Subcutaneous abdominal adipose tissue (tissue), 5 donors: ENCODE data around the gene ZNF831.

Experiments
- H3K27ac ChIP-seq: one replicate; pipeline ENCODE4 v1.7.0; 2013; ENCODE audit warnings: low read depth, mild to moderate bottlenecking, inconsistent platforms, low read length, moderate library complexity
- H3K27me3 ChIP-seq, 5 donors: one replicate each; pipeline ENCODE4 v1.7.0; 2013; ENCODE audit warnings: low read length in 5 of 5, inconsistent platforms in 1 of 5; ENCODE audit not compliant: control insufficient read depth in 5 of 5, insufficient read depth in 4 of 5
- H3K36me3 ChIP-seq, 5 donors: one replicate each; pipeline ENCODE4 v1.7.0; 2013; ENCODE audit warnings: low read length in 5 of 5; ENCODE audit not compliant: control insufficient read depth in 5 of 5, insufficient read depth in 5 of 5
- H3K4me1 ChIP-seq, 5 donors: one replicate each; pipeline ENCODE4 v1.7.0; 2013; ENCODE audit warnings: low read length in 5 of 5, mild to moderate bottlenecking in 3 of 5, moderate library complexity in 1 of 5; ENCODE audit not compliant: control insufficient read depth in 5 of 5, insufficient read depth in 5 of 5
- H3K4me3 ChIP-seq, 5 donors: one replicate each; pipeline ENCODE4 v1.7.0; 2013; ENCODE audit warnings: low read length in 5 of 5, low read depth in 1 of 5
- H3K9ac ChIP-seq, 5 donors: one replicate each; pipeline ENCODE4 v1.7.0; 2013; ENCODE audit warnings: low read length in 5 of 5, mild to moderate bottlenecking in 4 of 5, moderate library complexity in 3 of 5
- H3K9me3 ChIP-seq, 5 donors: one replicate each; pipeline ENCODE4 v1.7.0; 2013; ENCODE audit warnings: low read length in 5 of 5; ENCODE audit not compliant: control insufficient read depth in 5 of 5
- donor health status: healthy.
- donor health status: healthy.
- donor health status: healthy.
- donor health status: healthy.
- donor health status: healthy.

ZNF831 gene

GRCh38 chr20:59157064-59157463, 6.6 kb upstream of the ZNF831 start:
- Histone ChIP-seq H3K27ac (no peak overlapping the region), H3K9me3 (no peaks in the 10 kb centered on the region), H3K4me3 (no peak overlapping the region), H3K36me3 (no peaks in the 10 kb centered on the region), H3K27me3 (peaks cover 0 to 11% (median 6%) of the 10 kb centered on the region in 5 donors), H3K4me1 (peaks cover 0 to 32% (median 26%) of the 10 kb centered on the region in 5 donors), H3K9ac (no peak overlapping the region)

GRCh38 chr20:59157531-59157930, 6.1 kb upstream of the ZNF831 start:
- Histone ChIP-seq H3K27ac (no peak overlapping the region), H3K27me3 (peaks cover 0 to 11% (median 6%) of the 10 kb centered on the region in 5 donors), H3K9me3 (no peaks in the 10 kb centered on the region), H3K9ac (no peak overlapping the region), H3K4me3 (no peak overlapping the region), H3K4me1 (peaks cover 0 to 30% (median 24%) of the 10 kb centered on the region in 5 donors), H3K36me3 (no peaks in the 10 kb centered on the region)

- Histone ChIP-seq H3K9me3 (no peaks in the 10 kb centered on the region), H3K36me3 (no peaks in the 10 kb centered on the region), H3K4me3 (peak overlapping the region in 3 of 5 donors; percentile 6 to 29 (median 19)), H3K9ac (no peak overlapping the region), H3K4me1 (peaks cover 0 to 24% (median 19%) of the 10 kb centered on the region in 5 donors), H3K27ac (no peak overlapping the region), H3K27me3 (peaks cover 0 to 11% (median 6%) of the 10 kb centered on the region in 5 donors)
Measured at GRCh38 chr20:59157961-59158541, 5.6 kb upstream of the ZNF831 start.

- Histone ChIP-seq H3K4me3 (no peak overlapping the region), H3K9me3 (no peaks in the 10 kb centered on the region), H3K4me1 (peaks cover 0 to 19% (median 13%) of the 10 kb centered on the region in 5 donors)
Measured at GRCh38 chr20:59158673-59159072, 4.9 kb upstream of the ZNF831 start.

GRCh38 chr20:59159091-59159490, 4.5 kb upstream of the ZNF831 start:
- Histone ChIP-seq H3K27me3 (peaks cover 0 to 11% (median 6%) of the 10 kb centered on the region in 5 donors), H3K27ac (no peak overlapping the region), H3K9me3 (no peaks in the 10 kb centered on the region), H3K36me3 (no peaks in the 10 kb centered on the region), H3K9ac (no peak overlapping the region), H3K4me1 (peaks cover 0 to 15% (median 10%) of the 10 kb centered on the region in 5 donors), H3K4me3 (no peak overlapping the region)

More at GRCh38 chr20:59158673-59159072, 4.9 kb upstream of the ZNF831 start:
- H3K9ac ChIP-seq = no peak overlapping the region
- no peaks in the 10 kb centered on the region for H3K36me3 ChIP-seq
- H3K27me3 ChIP-seq = peaks cover 0 to 11% (median 6%) of the 10 kb centered on the region in 5 donors
- no peak overlapping the region for H3K27ac ChIP-seq

- Histone ChIP-seq H3K27me3 (peaks cover 0 to 11% (median 6%) of the 10 kb centered on the region in 5 donors), H3K27ac (no peak overlapping the region), H3K9me3 (no peaks in the 10 kb centered on the region), H3K36me3 (no peaks in the 10 kb centered on the region), H3K4me1 (peaks cover 0 to 15% (median 8%) of the 10 kb centered on the region in 5 donors), H3K9ac (no peak overlapping the region), H3K4me3 (peak overlapping the region in 1 of 5 donors; percentile 15)
Measured at GRCh38 chr20:59159493-59160376, 3.9 kb upstream of the ZNF831 start.

GRCh38 chr20:59160389-59161115, 3.1 kb upstream of the ZNF831 start:
- Histone ChIP-seq H3K9ac (no peak overlapping the region), H3K4me1 (peaks cover 0 to 15% (median 8%) of the 10 kb centered on the region in 5 donors), H3K9me3 (no peaks in the 10 kb centered on the region), H3K36me3 (no peaks in the 10 kb centered on the region), H3K4me3 (no peak overlapping the region), H3K27ac (no peak overlapping the region), H3K27me3 (peaks cover 0 to 10% (median 8%) of the 10 kb centered on the region in 5 donors)

GRCh38 chr20:59161721-59162120, 1.9 kb upstream of the ZNF831 start:
- Histone ChIP-seq H3K9ac (no peak overlapping the region), H3K9me3 (no peaks in the 10 kb centered on the region), H3K27ac (no peak overlapping the region), H3K36me3 (no peaks in the 10 kb centered on the region), H3K4me1 (peaks cover 0 to 15% (median 8%) of the 10 kb centered on the region in 5 donors), H3K27me3 (peaks cover 0 to 10% (median 8%) of the 10 kb centered on the region in 5 donors), H3K4me3 (no peak overlapping the region)

- Histone ChIP-seq H3K36me3 (no peaks in the 10 kb centered on the region), H3K9ac (no peak overlapping the region), H3K9me3 (no peaks in the 10 kb centered on the region), H3K27me3 (peaks cover 0 to 6% (median under 1%) of the 10 kb centered on the region in 5 donors), H3K4me1 (no peaks in the 10 kb centered on the region), H3K27ac (no peak overlapping the region), H3K4me3 (no peak overlapping the region)
Measured at GRCh38 chr20:59164686-59165391, 1.2 kb downstream of the ZNF831 start.
